ENCODE results near the gene ITM2C.

ITM2C gene

GRCh38 chr2:230852113-230852512, 12.6 kb upstream of the ITM2C start:
- DNase-seq, result no peak

- no peak for DNase-seq
Measured at GRCh38 chr2:230861552-230862255, 3.0 kb upstream of the ITM2C start.

- no peak for DNase-seq
Measured at GRCh38 chr2:230862292-230862691, 2.5 kb upstream of the ITM2C start.

GRCh38 chr2:230863031-230863430, 1.7 kb upstream of the ITM2C start:
- no peak for DNase-seq

GRCh38 chr2:230863442-230864121, 1.2 kb upstream of the ITM2C start:
- no peak for DNase-seq

- DNase-seq, result no peak
Measured at GRCh38 chr2:230864122-230864604, 579 bp upstream of the ITM2C start.

GRCh38 chr2:230865307-230865765, 594 bp downstream of the ITM2C start:
- DNase-seq, result no peak

- peak; percentile 34 to 55 for DNase-seq
Measured at GRCh38 chr2:230865766-230866755, 1.3 kb downstream of the ITM2C start.

GRCh38 chr2:230866756-230867523, 2.2 kb downstream of the ITM2C start:
- peak; percentile 36 to 60 for DNase-seq

GRCh38 chr2:230868161-230868946, 3.6 kb downstream of the ITM2C start:
- no peak for DNase-seq

- no peak for DNase-seq
Measured at GRCh38 chr2:230868947-230869913, 4.5 kb downstream of the ITM2C start.

GRCh38 chr2:230869914-230870543, 5.3 kb downstream of the ITM2C start:
- no peak for DNase-seq

GRCh38 chr2:230870544-230871360, 6.0 kb downstream of the ITM2C start:
- DNase-seq, result peak in 1 of 2 donors; percentile 24

- no peak for DNase-seq
Measured at GRCh38 chr2:230871361-230872150, 6.8 kb downstream of the ITM2C start.

- no peak for DNase-seq
Measured at GRCh38 chr2:230872151-230872967, 7.6 kb downstream of the ITM2C start.

- no peak for DNase-seq
Measured at GRCh38 chr2:230872968-230873660, 8.4 kb downstream of the ITM2C start.

Data from hippocampal formation (tissue), 2 donors.